ENCODE data around the gene PVALEF.

The PVALEF gene

GRCh38 chr17:81206166-81206565 lies 40.9 kb downstream of the PVALEF start:
- Histone ChIP-seq H3K9ac (ENCODE audit: low read depth, low read length) (no peak overlapping the region), H3K9me3 (ENCODE audit: control insufficient read depth, insufficient read depth, low read length) (no peaks in the 10 kb centered on the region), H3K36me3 (ENCODE audit: insufficient read depth, low read length) (no peaks in the 10 kb centered on the region), H3K4me1 (ENCODE audit: insufficient read depth, low read length) (no peaks in the 10 kb centered on the region)

GRCh38 chr17:81206657-81207056 lies 41.4 kb downstream of the PVALEF start:
- Histone ChIP-seq H3K36me3 (ENCODE audit: insufficient read depth, low read length) (no peaks in the 10 kb centered on the region), H3K4me1 (ENCODE audit: insufficient read depth, low read length) (no peaks in the 10 kb centered on the region), H3K9ac (ENCODE audit: low read depth, low read length) (no peak overlapping the region), H3K9me3 (ENCODE audit: control insufficient read depth, insufficient read depth, low read length) (no peaks in the 10 kb centered on the region)

GRCh38 chr17:81207610-81208581 lies 42.6 kb downstream of the PVALEF start:
- Histone ChIP-seq H3K4me1 (ENCODE audit: insufficient read depth, low read length) (no peaks in the 10 kb centered on the region), H3K9me3 (ENCODE audit: control insufficient read depth, insufficient read depth, low read length) (no peaks in the 10 kb centered on the region), H3K36me3 (ENCODE audit: insufficient read depth, low read length) (no peaks in the 10 kb centered on the region), H3K9ac (ENCODE audit: low read depth, low read length) (no peak overlapping the region)

GRCh38 chr17:81208651-81209050 lies 43.3 kb downstream of the PVALEF start:
- H3K4me1 ChIP-seq (ENCODE audit: insufficient read depth, low read length): no peaks in the 10 kb centered on the region
- H3K9ac ChIP-seq (ENCODE audit: low read depth, low read length): no peak overlapping the region
- no peaks in the 10 kb centered on the region for H3K9me3 ChIP-seq (ENCODE audit: control insufficient read depth, insufficient read depth, low read length)
- no peaks in the 10 kb centered on the region for H3K36me3 ChIP-seq (ENCODE audit: insufficient read depth, low read length)

GRCh38 chr17:81209141-81209540 lies 43.8 kb downstream of the PVALEF start:
- H3K36me3 ChIP-seq (ENCODE audit: insufficient read depth, low read length): no peaks in the 10 kb centered on the region
- H3K4me1 ChIP-seq (ENCODE audit: insufficient read depth, low read length): no peaks in the 10 kb centered on the region
- no peaks in the 10 kb centered on the region for H3K9me3 ChIP-seq (ENCODE audit: control insufficient read depth, insufficient read depth, low read length)
- no peak overlapping the region for H3K9ac ChIP-seq (ENCODE audit: low read depth, low read length)

- H3K9ac ChIP-seq (ENCODE audit: low read depth, low read length): no peak overlapping the region
- H3K4me1 ChIP-seq (ENCODE audit: insufficient read depth, low read length): no peaks in the 10 kb centered on the region
- no peaks in the 10 kb centered on the region for H3K9me3 ChIP-seq (ENCODE audit: control insufficient read depth, insufficient read depth, low read length)
- no peaks in the 10 kb centered on the region for H3K36me3 ChIP-seq (ENCODE audit: insufficient read depth, low read length)
These were observed 45.2 kb downstream of the PVALEF start for GRCh38 chr17:81210466-81210865.

- Histone ChIP-seq H3K4me1 (ENCODE audit: insufficient read depth, low read length) (no peaks in the 10 kb centered on the region), H3K36me3 (ENCODE audit: insufficient read depth, low read length) (no peaks in the 10 kb centered on the region), H3K9me3 (ENCODE audit: control insufficient read depth, insufficient read depth, low read length) (no peaks in the 10 kb centered on the region), H3K9ac (ENCODE audit: low read depth, low read length) (no peak overlapping the region)
These were observed 45.6 kb downstream of the PVALEF start for GRCh38 chr17:81210868-81211267.

- no peaks in the 10 kb centered on the region for H3K9me3 ChIP-seq (ENCODE audit: control insufficient read depth, insufficient read depth, low read length)
- H3K9ac ChIP-seq (ENCODE audit: low read depth, low read length): no peak overlapping the region
- no peaks in the 10 kb centered on the region for H3K36me3 ChIP-seq (ENCODE audit: insufficient read depth, low read length)
- no peaks in the 10 kb centered on the region for H3K4me1 ChIP-seq (ENCODE audit: insufficient read depth, low read length)
These were observed 47.1 kb downstream of the PVALEF start for GRCh38 chr17:81212365-81212764.

GRCh38 chr17:81213978-81214377 lies 48.7 kb downstream of the PVALEF start:
- Histone ChIP-seq H3K9ac (ENCODE audit: low read depth, low read length) (no peak overlapping the region), H3K4me1 (ENCODE audit: insufficient read depth, low read length) (no peaks in the 10 kb centered on the region), H3K36me3 (ENCODE audit: insufficient read depth, low read length) (no peaks in the 10 kb centered on the region), H3K9me3 (ENCODE audit: control insufficient read depth, insufficient read depth, low read length) (no peaks in the 10 kb centered on the region)

- Histone ChIP-seq H3K36me3 (ENCODE audit: insufficient read depth, low read length) (no peaks in the 10 kb centered on the region), H3K4me1 (ENCODE audit: insufficient read depth, low read length) (peaks cover 3% of the 10 kb centered on the region; the same call in 1 of the 2 replicates), H3K9me3 (ENCODE audit: control insufficient read depth, insufficient read depth, low read length) (no peaks in the 10 kb centered on the region), H3K9ac (ENCODE audit: low read depth, low read length) (no peak overlapping the region)
These were observed 52.2 kb downstream of the PVALEF start for GRCh38 chr17:81217491-81217890.

GRCh38 chr17:81218459-81218858 lies 53.2 kb downstream of the PVALEF start:
- no peak overlapping the region for H3K9ac ChIP-seq (ENCODE audit: low read depth, low read length)
- H3K36me3 ChIP-seq (ENCODE audit: insufficient read depth, low read length): no peaks in the 10 kb centered on the region
- no peaks in the 10 kb centered on the region for H3K9me3 ChIP-seq (ENCODE audit: control insufficient read depth, insufficient read depth, low read length)
- peaks cover 3% of the 10 kb centered on the region; the same call in 1 of the 2 replicates for H3K4me1 ChIP-seq (ENCODE audit: insufficient read depth, low read length)

- peaks cover 3% of the 10 kb centered on the region; the same call in 1 of the 2 replicates for H3K4me1 ChIP-seq (ENCODE audit: insufficient read depth, low read length)
- H3K9me3 ChIP-seq (ENCODE audit: control insufficient read depth, insufficient read depth, low read length): no peaks in the 10 kb centered on the region
- H3K36me3 ChIP-seq (ENCODE audit: insufficient read depth, low read length): no peaks in the 10 kb centered on the region
- no peak overlapping the region for H3K9ac ChIP-seq (ENCODE audit: low read depth, low read length)
These were observed 53.7 kb downstream of the PVALEF start for GRCh38 chr17:81218991-81219390.

GRCh38 chr17:81219476-81220180 lies 54.3 kb downstream of the PVALEF start:
- Histone ChIP-seq H3K4me1 (ENCODE audit: insufficient read depth, low read length) (peaks cover 3% of the 10 kb centered on the region; the same call in 1 of the 2 replicates), H3K9me3 (ENCODE audit: control insufficient read depth, insufficient read depth, low read length) (no peaks in the 10 kb centered on the region), H3K36me3 (ENCODE audit: insufficient read depth, low read length) (no peaks in the 10 kb centered on the region), H3K9ac (ENCODE audit: low read depth, low read length) (no peak overlapping the region)

- H3K9ac ChIP-seq (ENCODE audit: low read depth, low read length): peak overlapping the region; percentile 82; the same call in 1 of the 2 replicates
- H3K4me1 ChIP-seq (ENCODE audit: insufficient read depth, low read length): peaks cover 3% of the 10 kb centered on the region; the same call in 1 of the 2 replicates
- H3K9me3 ChIP-seq (ENCODE audit: control insufficient read depth, insufficient read depth, low read length): no peaks in the 10 kb centered on the region
- no peaks in the 10 kb centered on the region for H3K36me3 ChIP-seq (ENCODE audit: insufficient read depth, low read length)
These were observed 56.1 kb downstream of the PVALEF start for GRCh38 chr17:81221371-81221841.
